ENCODE results near the gene NDUFC2. TPM values are rescaled to one million over a fixed set of nuclear protein-coding genes. Genes with fewer than 3 reads are reported as not detected.

The NDUFC2 gene
- total and polyA plus RNA-seq, 2 of the 8 experiments (the other 6 are each of a cell fraction or from before 2014, with no cell fraction given): 216 to 356 TPM

DNA sequence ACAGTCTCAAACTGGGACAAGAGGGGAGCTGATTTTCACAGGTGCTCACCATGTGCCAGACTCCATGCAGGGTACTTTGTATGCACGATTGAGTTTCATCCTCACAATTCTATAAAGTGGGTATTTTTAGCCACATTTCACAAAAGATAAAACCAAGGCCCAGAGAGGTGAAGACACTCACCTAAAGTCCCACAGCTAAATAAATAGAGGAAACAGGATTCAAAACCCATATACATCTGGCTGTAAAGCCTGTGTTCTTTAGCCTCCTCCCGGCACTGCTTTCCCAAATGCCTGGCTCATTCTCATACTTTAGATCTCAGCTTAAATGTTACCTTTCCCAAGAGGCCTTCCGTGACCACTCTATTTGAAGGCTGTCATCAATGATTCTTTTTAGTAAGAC, 43.3 kb downstream of the NDUFC2 start:
- H3K27me3 ChIP-seq (replicated peaks in 1 of 4; ENCODE audit: control insufficient read depth in 3 of 4, extremely low read depth in 1 of 4, insufficient read depth in 3 of 4, low read length in 3 of 4): no peaks in the 10 kb centered on the region
- H3K4ac ChIP-seq (replicated peaks; ENCODE audit: insufficient read length, low read depth, low read length): no peak overlapping the region
- no peak overlapping the region for H2AFZ ChIP-seq (ENCODE audit: low read length)
- no peak overlapping the region for H3K56ac ChIP-seq (replicated peaks; ENCODE audit: insufficient read length, low read depth, low read length)
- no peaks in the 10 kb centered on the region for H3K9me3 ChIP-seq (ENCODE audit: insufficient read depth in 2 of 2, low read depth in 1 of 2, low read length in 1 of 2)
- H3K4me3 ChIP-seq (ENCODE audit: extremely low read depth in 1 of 4, insufficient read depth in 2 of 4, low read depth in 3 of 4, low read length in 4 of 4): no peak overlapping the region
- FAIRE-seq: no peak
- H4K91ac ChIP-seq (replicated peaks; ENCODE audit: insufficient read length, low read length): no peak overlapping the region
- no peak overlapping the region for H4K5ac ChIP-seq (ENCODE audit: insufficient read length, low read depth, low read length)
- peaks cover 0 to 4% (median 3%) of the 10 kb centered on the region in 4 experiments; a peak in 3 of 7 replicates for H3K4me1 ChIP-seq (replicated peaks in 1 of 4; ENCODE audit: control insufficient read depth in 3 of 4, insufficient read depth in 4 of 4, low read length in 3 of 4)
- H3K79me1 ChIP-seq (ENCODE audit: low read depth, low read length): no peaks in the 10 kb centered on the region
- H3K79me2 ChIP-seq (ENCODE audit: control insufficient read depth in 1 of 2, insufficient read depth in 2 of 2, low read length in 2 of 2): no peaks in the 10 kb centered on the region
- H2BK5ac ChIP-seq (ENCODE audit: low read depth, low read length): no peak overlapping the region
- CTCF ChIA-PET (ENCODE audit: partially characterized antibody): interaction anchor here (1.1 to 9.0 kb wide), 4 partner anchors 9 to 529 kb away, joined by 3 to 92 read pairs (median 4); no protein-coding TSS in a partner anchor
- H3K27ac ChIP-seq (ENCODE audit: low read depth, low read length): no peak overlapping the region
- no peaks in the 10 kb centered on the region for H3K23me2 ChIP-seq (ENCODE audit: low read depth, low read length)
- no peak overlapping the region for H3K4me2 ChIP-seq (ENCODE audit: insufficient read depth in 1 of 2, low read depth in 2 of 2, low read length in 2 of 2)
- DNase-seq (ENCODE audit: low read depth in 1 of 2, low spot score in 2 of 2): no peak
- H2BK15ac ChIP-seq (ENCODE audit: low read length): no peak overlapping the region
- no peak overlapping the region for H3K18ac ChIP-seq (ENCODE audit: extremely low read depth, low read length)
- no peak overlapping the region for H2AK5ac ChIP-seq (ENCODE audit: low read depth, low read length)
- H3K14ac ChIP-seq (ENCODE audit: insufficient read length): no peak overlapping the region
- TF ChIP-seq RFX5 (IDR thresholded peaks at IDR 0.05; ENCODE audit: borderline replicate concordance, low read depth, low read length) (no peak), YY1 (IDR thresholded peaks at IDR 0.05; ENCODE audit: low read depth, low read length) (no peak), GABPA (IDR thresholded peaks at IDR 0.05; ENCODE audit: borderline replicate concordance, insufficient read depth, low read length) (no peak), CBX8 (IDR thresholded peaks at IDR 0.05; ENCODE audit: borderline replicate concordance, low read depth, low read length) (no peak), SUZ12 (IDR thresholded peaks at IDR 0.05; ENCODE audit: low read length) (no peak), RBBP5 (IDR thresholded peaks at IDR 0.05; ENCODE audit: borderline replicate concordance, low read depth, low read length) (no peak), RNF2 (IDR thresholded peaks at IDR 0.05; ENCODE audit: borderline replicate concordance, low read depth, low read length, missing control alignments, poor library complexity, severe bottlenecking) (no peak)
- TF ChIP-seq, protein P1, sequence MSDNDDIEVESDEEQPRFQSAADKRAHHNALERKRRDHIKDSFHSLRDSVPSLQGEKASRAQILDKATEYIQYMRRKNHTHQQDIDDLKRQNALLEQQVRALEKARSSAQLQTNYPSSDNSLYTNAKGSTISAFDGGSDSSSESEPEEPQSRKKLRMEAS (IDR thresholded peaks at IDR 0.05): no peak
- TF ChIP-seq, protein P2, sequence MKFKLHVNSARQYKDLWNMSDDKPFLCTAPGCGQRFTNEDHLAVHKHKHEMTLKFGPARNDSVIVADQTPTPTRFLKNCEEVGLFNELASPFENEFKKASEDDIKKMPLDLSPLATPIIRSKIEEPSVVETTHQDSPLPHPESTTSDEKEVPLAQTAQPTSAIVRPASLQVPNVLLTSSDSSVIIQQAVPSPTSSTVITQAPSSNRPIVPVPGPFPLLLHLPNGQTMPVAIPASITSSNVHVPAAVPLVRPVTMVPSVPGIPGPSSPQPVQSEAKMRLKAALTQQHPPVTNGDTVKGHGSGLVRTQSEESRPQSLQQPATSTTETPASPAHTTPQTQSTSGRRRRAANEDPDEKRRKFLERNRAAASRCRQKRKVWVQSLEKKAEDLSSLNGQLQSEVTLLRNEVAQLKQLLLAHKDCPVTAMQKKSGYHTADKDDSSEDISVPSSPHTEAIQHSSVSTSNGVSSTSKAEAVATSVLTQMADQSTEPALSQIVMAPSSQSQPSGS (IDR thresholded peaks at IDR 0.05; ENCODE audit: low read length): no peak
- H3K9ac ChIP-seq (replicated peaks in 1 of 4; ENCODE audit: extremely low read depth in 1 of 4, low read depth in 3 of 4, low read length in 3 of 4): no peak overlapping the region
- 81% methylated on average over 3 of the region's 3 CpGs; no CpG with 5 or more reads in 1 of the 2 experiments for WGBS, 2 experiments (ENCODE audit: extremely low coverage in 1 of 2, insufficient coverage in 1 of 2, insufficient read length in 1 of 2, insufficient replicate concordance in 2 of 2, low coverage in 1 of 2, low lambda C conversion rate in 2 of 2, missing lambda C conversion rate in 1 of 2)
- H2BK120ac ChIP-seq (replicated peaks; ENCODE audit: low read depth, low read length): no peak overlapping the region
- H4K8ac ChIP-seq (ENCODE audit: extremely low read depth, insufficient read depth, low read length): no peak overlapping the region
- no peaks in the 10 kb centered on the region for H3K36me3 ChIP-seq (ENCODE audit: control insufficient read depth in 2 of 4, insufficient read depth in 4 of 4, low read length in 3 of 4)
- no peak overlapping the region for H2BK20ac ChIP-seq (ENCODE audit: low read length)
- no peak overlapping the region for H3K23ac ChIP-seq (ENCODE audit: insufficient read length)
- POLR2A ChIA-PET (ENCODE audit: partially characterized antibody): interaction anchor here (0.7 to 1.5 kb wide), 5 partner anchors 18 to 103 kb away, joined by 3 to 5 read pairs (median 3); partner anchors contain the start of genes ALG8 and INTS4
- no peaks in the 10 kb centered on the region for H4K20me1 ChIP-seq (replicated peaks in 1 of 2; ENCODE audit: control insufficient read depth in 1 of 2, insufficient read depth in 2 of 2, low read length in 2 of 2)
- no peak overlapping the region for H2BK12ac ChIP-seq (ENCODE audit: low read depth, low read length)

All from H1 (cell line).